DND-41 (cell line): ENCODE data around the gene OTUD5.

ENCODE experiments used
- ATAC-seq: fragments of 200-7000 bp; cut with Tn5 transposase; 3 replicates; pipeline ENCODE4 v1.9.1; 2021; ENCODE audit warnings: low read depth; ENCODE audit not compliant: insufficient read depth
- DNase-seq: peaks from one replicate; pipeline ENCODE4 v3.0.0-alpha.2; 2020
- H2AFZ ChIP-seq: 2 replicates; pipeline ENCODE4 v1.6.0; 2012; ENCODE audit warnings: low read depth, low read length
- H3K27ac ChIP-seq: 2 replicates; pipeline ENCODE4 v1.5.1; 2012; ENCODE audit warnings: low read length, inconsistent platforms
- H3K27me3 ChIP-seq: fragments of 200-600 bp; sonication (generic); 2 replicates; pipeline ENCODE4 v1.6.0; 2012; ENCODE audit warnings: low read length, mild to moderate bottlenecking, inconsistent platforms; ENCODE audit not compliant: insufficient read depth, poor library complexity
- H3K36me3 ChIP-seq: 2 replicates; pipeline ENCODE4 v1.5.1; 2012; ENCODE audit warnings: low read length, inconsistent platforms; ENCODE audit not compliant: insufficient read depth
- H3K4me1 ChIP-seq: 2 replicates; pipeline ENCODE4 v1.5.1; 2012; ENCODE audit warnings: mild to moderate bottlenecking, low read length; ENCODE audit not compliant: insufficient read depth
- H3K4me2 ChIP-seq: 2 replicates; pipeline ENCODE4 v1.6.0; 2012; ENCODE audit warnings: mild to moderate bottlenecking, moderate library complexity, low read length, inconsistent platforms; ENCODE audit not compliant: insufficient read depth
- H3K4me3 ChIP-seq, 2 experiments: fragments of 200-600 bp in 1 of 2; shearing (Covaris generic) in 1 of 2; 2 replicates each; pipeline ENCODE4 v1.5.1; 2012 to 2016; ENCODE audit warnings: inconsistent platforms in 2 of 2, low read length in 2 of 2, mild to moderate bottlenecking in 2 of 2, low read depth in 1 of 2, moderate library complexity in 1 of 2
- H3K79me2 ChIP-seq: 2 replicates; pipeline ENCODE4 v1.6.0; 2012; ENCODE audit warnings: low read length, inconsistent platforms; ENCODE audit not compliant: insufficient read depth
- H3K9ac ChIP-seq: 2 replicates; pipeline ENCODE4 v1.6.0; 2012; ENCODE audit warnings: low read depth, mild to moderate bottlenecking, inconsistent platforms, low read length, moderate library complexity
- H3K9me3 ChIP-seq: 2 replicates; pipeline ENCODE4 v1.5.1; 2012; ENCODE audit warnings: low read length, moderate library complexity, mild to moderate bottlenecking, inconsistent platforms; ENCODE audit not compliant: insufficient read depth, severe bottlenecking
- H4K20me1 ChIP-seq: 2 replicates; pipeline ENCODE4 v1.6.0; 2012; ENCODE audit warnings: low read length; ENCODE audit not compliant: insufficient read depth
- EZH2 ChIP-seq: IDR thresholded peaks from 3 replicates; pipeline ENCODE4 v1.6.1; 2012; ENCODE audit warnings: borderline replicate concordance, low read depth, mild to moderate bottlenecking, moderate library complexity, low read length, inconsistent platforms; ENCODE audit not compliant: severe bottlenecking
- TF ChIP-seq, protein P1 (sequence below): IDR thresholded peaks from 2 replicates; pipeline ENCODE4 v1.5.1; 2012; ENCODE audit warnings: borderline replicate concordance, low read length, moderate library complexity, mild to moderate bottlenecking; ENCODE audit not compliant: poor library complexity, severe bottlenecking; ENCODE audit errors: extremely low read depth

OTUD5 gene

DNA sequence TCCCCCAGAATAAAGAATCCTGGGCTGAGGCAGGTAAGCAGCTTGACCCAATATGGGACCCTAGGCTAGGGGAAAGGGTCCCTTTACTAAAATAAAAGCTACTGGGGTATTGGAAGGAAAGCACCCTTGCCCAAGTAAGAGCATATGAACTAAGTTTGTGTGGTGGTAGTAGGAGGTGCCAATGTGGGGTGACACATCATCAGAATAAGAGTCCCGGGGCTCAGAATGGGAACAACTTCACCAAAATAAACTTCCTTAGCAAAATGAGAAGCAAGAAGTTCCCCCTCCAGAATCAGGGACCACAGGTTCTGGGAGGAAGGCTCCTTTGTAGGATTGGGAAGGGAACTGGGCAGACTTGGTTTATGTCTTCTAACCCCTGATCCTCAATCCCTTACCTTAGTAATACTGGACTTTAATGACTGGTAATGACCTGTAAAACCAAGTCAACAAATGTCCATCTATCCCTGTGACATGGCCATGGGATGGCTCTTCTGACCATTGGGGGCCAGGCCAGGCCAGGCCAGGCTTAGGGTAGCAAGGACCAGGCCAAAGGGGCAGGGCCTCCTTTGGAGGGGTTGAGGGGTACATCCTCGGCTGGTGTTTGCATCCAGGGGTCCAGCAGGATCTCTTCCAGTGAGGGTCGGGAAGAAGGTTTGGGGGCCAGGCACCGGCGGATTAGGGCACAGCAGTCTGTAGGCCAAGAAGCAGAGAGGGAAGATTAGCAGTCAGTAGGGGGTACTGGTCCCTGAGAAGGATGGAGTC lies 43.6 kb downstream of the OTUD5 start:
- no peak overlapping the region for H3K4me2 ChIP-seq
- ATAC-seq, result no peak
- H4K20me1 ChIP-seq, result no peaks in the 10 kb centered on the region; the same call in 1 of the 2 replicates

DNA sequence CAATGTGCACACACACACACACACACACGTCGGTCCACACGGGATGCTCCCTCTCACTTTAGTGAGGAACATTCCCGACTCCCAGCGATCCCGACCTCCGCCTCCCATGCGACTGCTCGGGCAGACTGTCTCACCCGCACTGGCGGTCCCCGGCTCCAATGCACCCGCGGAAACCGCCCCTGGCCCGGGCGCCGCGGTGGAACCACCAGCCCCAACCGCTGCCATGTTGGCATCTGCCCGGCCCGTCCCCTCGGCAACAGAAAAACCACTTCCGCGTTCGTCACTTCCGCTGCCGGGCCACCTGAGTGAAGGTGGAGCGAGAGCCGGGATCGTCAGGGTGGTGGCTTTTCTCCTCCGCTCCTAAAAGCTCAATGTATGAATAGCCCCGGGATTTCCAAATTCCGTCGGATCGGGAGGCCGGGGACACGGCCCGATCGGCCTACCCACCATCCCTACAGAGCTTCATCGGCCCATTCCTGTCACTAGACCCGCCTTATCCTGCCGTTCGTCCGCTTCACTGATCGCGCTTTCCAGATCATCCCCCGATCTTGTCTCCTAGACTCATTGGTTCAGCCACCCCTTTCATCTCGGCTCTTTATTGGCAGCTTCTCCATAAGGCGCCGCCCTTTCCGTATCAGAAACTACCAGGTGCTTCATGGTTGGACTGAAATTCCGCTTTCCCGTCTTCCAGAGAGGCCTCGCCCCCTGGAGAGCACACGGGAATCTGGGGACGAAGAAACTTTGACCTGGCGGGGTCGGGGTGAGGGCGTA lies 45.8 kb downstream of the OTUD5 start, which contains the start of gene SLC35A2:
Gene SLC35A2 (minus strand): TSS at position 235 of the 771 bp plus-strand sequence. CDS start 10 bp downstream, at position 225.
- Histone ChIP-seq H3K36me3 (peaks cover 25% of the 10 kb centered on the region), H3K4me2 (peak within 1 kb of the TSS; percentile 95), H3K27me3 (no peaks in the 10 kb centered on the region), H3K4me1 (peaks cover 26% of the 10 kb centered on the region), H3K79me2 (peaks cover 19% of the 10 kb centered on the region), H4K20me1 (no peaks in the 10 kb centered on the region), H3K4me3 (peak within 1 kb of the TSS; percentile 72 to 95; a peak in 3 of 4 replicates), H3K27ac (peak within 1 kb of the TSS; percentile 88), H3K9ac (peak within 1 kb of the TSS; percentile 61), H2AFZ (peak within 1 kb of the TSS; percentile 79), H3K9me3 (no peaks in the 10 kb centered on the region)
- TF ChIP-seq, protein P1, sequence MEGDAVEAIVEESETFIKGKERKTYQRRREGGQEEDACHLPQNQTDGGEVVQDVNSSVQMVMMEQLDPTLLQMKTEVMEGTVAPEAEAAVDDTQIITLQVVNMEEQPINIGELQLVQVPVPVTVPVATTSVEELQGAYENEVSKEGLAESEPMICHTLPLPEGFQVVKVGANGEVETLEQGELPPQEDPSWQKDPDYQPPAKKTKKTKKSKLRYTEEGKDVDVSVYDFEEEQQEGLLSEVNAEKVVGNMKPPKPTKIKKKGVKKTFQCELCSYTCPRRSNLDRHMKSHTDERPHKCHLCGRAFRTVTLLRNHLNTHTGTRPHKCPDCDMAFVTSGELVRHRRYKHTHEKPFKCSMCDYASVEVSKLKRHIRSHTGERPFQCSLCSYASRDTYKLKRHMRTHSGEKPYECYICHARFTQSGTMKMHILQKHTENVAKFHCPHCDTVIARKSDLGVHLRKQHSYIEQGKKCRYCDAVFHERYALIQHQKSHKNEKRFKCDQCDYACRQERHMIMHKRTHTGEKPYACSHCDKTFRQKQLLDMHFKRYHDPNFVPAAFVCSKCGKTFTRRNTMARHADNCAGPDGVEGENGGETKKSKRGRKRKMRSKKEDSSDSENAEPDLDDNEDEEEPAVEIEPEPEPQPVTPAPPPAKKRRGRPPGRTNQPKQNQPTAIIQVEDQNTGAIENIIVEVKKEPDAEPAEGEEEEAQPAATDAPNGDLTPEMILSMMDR, result no peak
- no peak for TF ChIP-seq EZH2
- ATAC-seq (peak; percentile 91), DNase-seq (peak; percentile 80)

More for the DNA sequence above, 43.6 kb downstream of the OTUD5 start:
- H3K36me3 ChIP-seq, result peaks cover 21% of the 10 kb centered on the region
- no peak for DNase-seq
- no peaks in the 10 kb centered on the region for H3K27me3 ChIP-seq
- no peak overlapping the region for H3K9ac ChIP-seq
- no peak for TF ChIP-seq EZH2
- TF ChIP-seq, protein P1, result no peak
- no peak overlapping the region for H3K4me3 ChIP-seq
- H3K79me2 ChIP-seq, result peaks cover 31% of the 10 kb centered on the region
- H3K4me1 ChIP-seq, result peaks cover 44% of the 10 kb centered on the region
- no peak overlapping the region for H2AFZ ChIP-seq
- H3K27ac ChIP-seq, result no peak overlapping the region
- H3K9me3 ChIP-seq, result no peaks in the 10 kb centered on the region

DNA sequence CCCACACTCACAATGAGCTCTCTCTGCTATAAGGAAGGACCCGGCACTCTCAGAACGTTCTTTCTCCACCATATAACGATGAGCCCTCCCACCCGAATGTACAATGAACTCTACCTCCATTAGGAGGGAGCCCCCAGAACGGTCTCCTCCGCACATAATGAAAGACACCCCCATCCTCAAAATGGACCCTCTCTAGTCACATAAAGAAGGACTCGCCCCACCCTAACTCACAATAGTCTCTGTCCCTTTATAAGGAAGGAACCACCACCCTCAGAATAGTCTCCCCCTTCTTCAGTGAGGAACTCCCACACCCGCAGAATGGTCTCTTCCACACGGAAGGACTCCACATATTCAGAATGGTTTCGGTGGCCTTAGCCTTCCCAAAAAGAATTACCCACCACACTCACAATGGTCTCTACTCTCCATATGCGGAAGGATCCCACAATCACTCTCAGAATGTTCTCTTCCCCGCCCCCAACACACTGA lies 46.4 kb downstream of the OTUD5 start:
- peak overlapping the region; percentile 61 for H3K9ac ChIP-seq
- H3K4me3 ChIP-seq, result peak overlapping the region; percentile 72 to 95; a peak in 3 of 4 replicates
- DNase-seq, result peak; percentile 11
- H2AFZ ChIP-seq, result peak overlapping the region; percentile 79
- H3K79me2 ChIP-seq, result peaks cover 19% of the 10 kb centered on the region
- H3K36me3 ChIP-seq, result peaks cover 29% of the 10 kb centered on the region
- H3K27ac ChIP-seq, result peak overlapping the region; percentile 88
- H3K4me2 ChIP-seq, result peak overlapping the region; percentile 95
- no peaks in the 10 kb centered on the region for H3K27me3 ChIP-seq
- TF ChIP-seq, protein P1, result no peak
- TF ChIP-seq EZH2, result no peak
- H3K9me3 ChIP-seq, result no peaks in the 10 kb centered on the region
- peak; percentile 21 for ATAC-seq
- peaks cover 25% of the 10 kb centered on the region for H3K4me1 ChIP-seq
- H4K20me1 ChIP-seq, result no peaks in the 10 kb centered on the region
